ENCODE results near the gene SLC39A3.

The SLC39A3 gene

GRCh38 chr19:2768365-2769132 is 28.7 kb upstream of the SLC39A3 start:
- DNase-seq (ENCODE audit: low read depth) = no peak

GRCh38 chr19:2767688-2768087 is 27.9 kb upstream of the SLC39A3 start:
- no peak for DNase-seq (ENCODE audit: low read depth)

GRCh38 chr19:2766594-2767372 is 27.0 kb upstream of the SLC39A3 start:
- no peak for DNase-seq (ENCODE audit: low read depth)

DNA sequence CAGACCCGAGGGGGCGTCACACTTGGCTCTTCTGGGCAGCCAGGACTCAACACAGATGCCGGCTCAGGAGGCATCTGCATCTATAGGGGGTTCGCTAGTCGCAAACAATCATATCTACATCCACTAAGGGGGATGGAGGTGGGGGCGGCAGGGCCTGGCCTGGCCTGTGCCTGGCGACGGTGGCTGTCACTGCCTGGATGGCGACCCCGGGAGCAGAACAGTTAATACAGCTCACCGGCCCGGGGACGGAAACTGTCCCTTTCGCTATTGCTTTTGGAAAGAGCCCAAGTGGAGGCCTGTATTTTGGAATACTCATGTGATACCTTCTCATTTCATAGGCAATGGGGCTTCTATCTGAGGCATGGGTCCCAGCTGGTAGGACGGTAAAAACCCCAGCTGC is 25.6 kb upstream of the SLC39A3 start:
- no peak for DNase-seq (ENCODE audit: low read depth)

DNA sequence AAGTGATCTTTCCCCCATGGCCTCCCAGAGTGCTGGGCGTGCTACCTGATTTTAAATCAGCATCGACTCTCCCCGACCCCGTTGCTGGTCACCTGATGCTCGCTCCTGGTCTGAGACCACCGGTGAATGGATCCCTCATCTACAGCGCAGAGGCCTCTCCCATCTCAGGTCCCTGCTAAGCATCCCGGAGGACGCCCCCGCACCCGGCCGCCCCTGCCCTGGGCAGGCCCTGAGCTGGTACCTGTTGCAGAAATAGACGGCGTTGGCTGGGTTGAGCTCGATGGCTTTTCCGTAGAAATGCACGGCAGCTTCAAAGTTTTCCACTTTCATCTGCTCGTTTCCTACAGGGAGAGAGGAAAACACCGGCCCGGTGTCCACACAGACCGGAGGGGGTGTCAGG is 25.1 kb upstream of the SLC39A3 start:
- no peak for DNase-seq (ENCODE audit: low read depth)

GRCh38 chr19:2763687-2764086 is 23.9 kb upstream of the SLC39A3 start:
- no peak for DNase-seq (ENCODE audit: low read depth)

DNA sequence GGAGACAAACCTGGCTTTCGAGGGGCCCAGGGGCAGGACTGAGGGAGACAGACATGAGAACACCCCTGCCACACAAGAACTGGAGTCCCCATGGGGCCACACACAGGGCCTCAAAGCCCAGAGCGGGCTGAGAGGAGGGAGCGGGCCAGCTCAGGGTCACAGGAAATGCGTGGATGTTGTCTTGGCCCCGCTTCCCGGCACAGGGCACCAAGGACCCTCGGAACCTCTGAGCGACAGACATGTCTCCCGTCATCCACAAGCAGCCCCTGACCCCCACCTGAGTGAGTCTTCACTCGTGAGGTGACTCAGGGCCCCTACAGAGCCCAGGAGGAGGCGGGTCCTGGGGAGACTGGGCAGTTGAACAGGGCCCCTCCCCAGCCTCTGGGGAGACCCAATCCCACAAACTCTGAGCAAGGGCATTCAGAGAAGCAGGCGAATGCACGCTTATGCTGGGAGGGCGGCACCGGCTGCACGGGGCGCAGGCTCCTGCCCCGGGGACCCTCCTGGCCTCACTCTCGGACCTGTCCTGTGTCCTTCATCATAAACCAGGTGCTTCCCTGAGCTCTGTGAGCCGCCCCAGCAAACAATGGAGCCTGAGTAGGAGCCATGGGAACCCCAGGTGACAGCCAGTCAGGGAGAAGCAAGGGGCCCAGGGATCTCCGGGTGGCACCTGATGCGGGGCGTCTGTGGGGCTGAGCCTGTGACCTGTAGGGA is 23.1 kb upstream of the SLC39A3 start:
- no peak for DNase-seq (ENCODE audit: low read depth)

DNA sequence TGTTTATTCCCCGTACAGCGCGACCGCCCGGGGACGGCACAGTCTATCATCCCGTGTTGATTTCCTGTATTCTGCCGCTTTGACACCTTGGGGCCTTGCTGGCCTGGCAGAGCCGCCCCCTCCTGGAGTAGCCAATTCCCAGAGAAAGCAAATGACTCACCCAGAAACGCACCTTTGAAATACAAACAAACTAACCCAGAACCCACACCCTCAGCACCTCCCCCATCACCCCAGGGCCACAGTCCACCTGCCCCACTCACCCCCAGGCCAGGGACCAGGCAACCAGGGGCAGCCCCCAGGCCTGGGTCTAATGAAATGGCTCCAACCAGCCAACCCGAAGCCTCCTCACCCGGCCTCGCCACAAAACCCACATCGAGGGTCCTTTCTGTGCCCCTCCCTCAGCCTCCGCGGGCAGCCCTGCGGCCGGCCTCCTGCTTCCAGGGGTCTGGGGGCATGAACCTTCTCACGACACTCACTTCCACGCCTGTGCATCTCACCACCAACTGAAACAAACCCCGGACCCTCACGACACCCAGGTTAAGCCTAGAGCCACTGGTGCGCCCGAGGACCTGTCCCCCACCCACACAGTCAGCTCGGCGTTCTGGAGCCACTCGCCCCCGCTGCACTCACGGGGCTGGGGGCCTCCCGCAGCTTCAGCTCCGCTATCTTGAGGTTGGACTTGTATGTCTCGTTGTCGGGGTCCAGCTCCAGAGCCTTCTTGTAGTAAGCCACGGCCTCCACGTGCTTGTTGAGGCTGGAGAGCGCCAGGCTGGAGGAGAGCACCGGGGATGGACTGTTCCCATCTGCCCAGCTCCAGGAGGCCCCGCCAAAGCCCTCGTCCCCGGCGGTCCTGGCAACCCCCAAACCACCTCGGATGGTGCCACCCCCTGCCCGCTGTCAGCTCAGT is 22.3 kb upstream of the SLC39A3 start:
- DNase-seq (ENCODE audit: low read depth) = no peak

- DNase-seq (ENCODE audit: low read depth) = no peak
Measured at GRCh38 chr19:2761309-2761677, 21.5 kb upstream of the SLC39A3 start.

- DNase-seq (ENCODE audit: low read depth) = no peak
Measured at GRCh38 chr19:2759965-2760364, 20.1 kb upstream of the SLC39A3 start.

DNA sequence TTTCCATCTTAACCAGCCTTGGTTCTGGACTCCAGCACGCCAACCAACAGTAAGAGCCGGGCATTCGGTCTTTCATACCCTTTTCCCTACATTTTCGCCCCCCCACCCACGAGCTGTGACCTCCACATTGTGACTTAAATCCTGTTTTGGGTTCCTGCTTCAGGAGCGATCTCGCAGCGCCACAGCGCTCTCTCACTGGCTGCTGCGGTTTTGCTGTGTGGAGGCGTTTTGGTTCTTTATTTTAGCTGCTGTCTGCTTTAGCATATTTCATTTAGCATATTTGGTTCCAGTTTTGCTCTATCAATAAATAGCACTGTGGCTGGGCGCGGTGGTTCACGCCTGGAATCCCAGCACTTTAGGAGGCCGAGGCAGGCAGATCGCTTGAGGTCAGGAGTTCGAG is 19.5 kb upstream of the SLC39A3 start:
- no peak for DNase-seq (ENCODE audit: low read depth)

DNA sequence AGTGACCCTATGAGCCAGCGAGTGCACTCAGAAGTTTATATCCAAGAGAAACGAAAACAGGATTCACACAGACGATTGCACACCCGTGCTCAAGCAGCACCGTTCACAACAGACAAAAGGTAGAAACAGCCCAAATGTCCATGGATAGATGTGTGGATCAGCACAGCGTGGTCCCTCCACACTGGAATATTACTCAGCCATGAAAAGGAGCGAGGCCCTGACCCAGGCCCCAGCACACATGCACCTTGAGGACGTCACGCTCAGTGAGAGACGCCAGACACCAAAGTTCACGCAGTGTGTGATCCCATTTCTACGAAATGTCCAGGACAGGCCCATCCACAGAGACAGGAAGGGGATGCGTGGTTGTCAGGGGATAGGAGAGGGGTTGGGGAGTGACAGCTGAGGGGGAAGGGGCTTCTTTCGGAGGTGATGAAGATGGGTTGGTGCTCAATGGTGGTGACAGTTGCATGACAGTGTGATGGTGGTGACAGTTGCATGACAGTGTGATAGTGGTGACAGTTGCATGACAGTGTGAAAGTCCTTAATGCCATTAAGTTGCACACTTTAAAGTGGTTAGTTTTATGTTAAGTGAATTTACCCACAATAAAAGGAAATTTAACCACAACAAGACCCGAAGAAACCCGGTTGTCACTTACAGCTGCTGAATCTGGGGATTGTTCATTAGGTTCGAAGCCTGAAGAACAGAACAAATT is 18.9 kb upstream of the SLC39A3 start:
- DNase-seq (ENCODE audit: low read depth) = no peak

DNA sequence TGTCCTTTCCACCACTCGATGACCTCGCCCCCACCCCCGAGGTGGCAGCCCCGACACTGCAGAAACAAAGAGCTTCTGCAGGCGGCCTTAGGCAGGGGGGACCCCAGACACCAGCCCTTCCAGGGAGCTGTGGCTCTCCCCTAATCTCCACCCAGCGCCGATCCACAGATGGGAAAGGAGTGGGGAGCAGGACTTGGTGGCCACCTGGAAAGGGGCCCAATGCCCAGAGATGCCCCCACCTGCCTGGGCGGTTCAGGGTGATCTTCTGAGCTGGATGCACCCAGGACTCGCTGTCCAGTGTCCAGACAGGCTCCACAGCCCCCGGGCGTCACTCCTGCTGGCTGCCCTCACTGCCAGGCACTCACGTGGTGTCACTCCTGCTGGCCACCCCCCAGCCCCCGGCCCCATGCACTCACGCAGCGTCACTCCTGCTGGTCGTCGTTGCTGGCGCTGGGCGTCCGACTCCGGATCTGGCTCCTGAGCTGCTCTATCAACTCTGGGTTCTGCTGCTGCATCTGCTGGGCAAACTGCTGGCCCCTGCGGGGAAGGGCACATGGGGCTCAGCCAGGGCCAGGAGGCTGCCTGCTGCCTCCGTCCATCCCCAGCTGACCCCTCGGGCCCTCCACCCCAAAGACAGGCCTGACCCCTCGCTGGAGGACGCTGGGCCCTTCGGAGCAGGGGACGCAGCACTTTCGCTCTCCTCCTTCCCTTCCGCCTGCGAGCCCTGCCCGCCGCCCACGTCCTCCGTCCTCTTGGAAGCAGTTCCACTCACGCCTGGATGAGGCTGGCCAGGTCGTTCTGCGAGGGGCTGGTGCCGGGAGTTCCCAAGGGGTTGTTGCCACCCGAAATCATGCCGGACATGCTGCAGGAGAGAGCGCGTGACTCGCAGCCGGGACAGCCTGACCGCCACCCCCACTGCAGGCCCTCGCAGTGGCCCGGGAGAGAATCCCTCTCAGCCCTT is 17.4 kb upstream of the SLC39A3 start:
- no peak for DNase-seq (ENCODE audit: low read depth)

GRCh38 chr19:2756477-2756876 is 16.7 kb upstream of the SLC39A3 start:
- DNase-seq (ENCODE audit: low read depth) = no peak

DNA sequence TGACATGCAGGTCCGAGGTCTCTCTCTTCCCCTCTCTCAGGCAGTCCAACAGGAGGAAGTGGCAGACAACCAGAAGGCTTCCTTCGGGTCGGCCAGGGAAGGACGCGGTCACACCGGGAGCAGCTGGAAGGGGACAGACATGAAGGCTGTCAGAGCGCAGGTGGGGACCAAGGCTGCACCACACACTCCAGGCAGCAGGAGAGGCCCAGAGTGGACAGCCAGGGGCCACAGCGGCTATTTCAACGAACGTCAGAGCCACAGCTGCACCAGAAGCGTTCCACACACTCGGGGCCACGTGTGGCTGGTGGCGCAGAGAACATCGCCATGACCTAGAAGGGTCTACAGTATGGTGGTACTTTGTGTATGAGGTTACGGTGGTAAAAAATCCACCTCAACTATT is 16.0 kb upstream of the SLC39A3 start:
- no peak for DNase-seq (ENCODE audit: low read depth)

DNA sequence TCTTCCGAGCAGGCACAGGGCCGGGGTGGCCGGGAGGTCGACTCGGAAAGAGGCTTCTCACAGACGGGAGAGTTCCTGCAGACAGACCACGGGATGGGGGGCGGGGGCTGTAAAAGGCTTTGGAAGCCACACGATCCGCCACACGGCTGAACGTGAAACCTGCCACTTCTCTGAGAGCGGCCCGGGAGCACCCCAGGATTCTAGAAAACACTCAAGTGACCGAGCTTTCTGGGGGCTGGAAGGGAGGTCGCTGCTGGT is 15.6 kb upstream of the SLC39A3 start:
- no peak for DNase-seq (ENCODE audit: low read depth)

- DNase-seq (ENCODE audit: low read depth) = no peak
Measured at GRCh38 chr19:2754659-2755447, 15.0 kb upstream of the SLC39A3 start.

DNA sequence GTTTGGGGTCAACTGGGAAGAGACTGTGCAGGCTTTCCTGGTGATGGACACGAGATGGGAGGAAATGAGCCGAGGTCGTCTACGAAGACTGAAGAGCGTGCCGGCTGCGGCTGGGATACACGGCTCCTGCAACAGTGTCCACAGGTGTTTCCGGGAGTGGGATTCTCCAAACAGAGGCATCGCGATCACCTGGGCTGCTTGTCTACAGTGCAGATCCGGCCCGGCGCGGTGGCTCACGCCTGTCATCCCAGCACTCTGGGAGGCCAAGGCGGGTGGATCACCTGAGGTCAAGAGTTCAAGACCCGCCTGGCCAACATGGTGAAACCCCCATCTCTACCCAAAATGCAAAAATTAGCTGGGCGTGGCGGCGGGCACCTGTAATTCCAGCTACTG is 11.6 kb upstream of the SLC39A3 start:
- no peak for DNase-seq (ENCODE audit: low read depth)

DNA sequence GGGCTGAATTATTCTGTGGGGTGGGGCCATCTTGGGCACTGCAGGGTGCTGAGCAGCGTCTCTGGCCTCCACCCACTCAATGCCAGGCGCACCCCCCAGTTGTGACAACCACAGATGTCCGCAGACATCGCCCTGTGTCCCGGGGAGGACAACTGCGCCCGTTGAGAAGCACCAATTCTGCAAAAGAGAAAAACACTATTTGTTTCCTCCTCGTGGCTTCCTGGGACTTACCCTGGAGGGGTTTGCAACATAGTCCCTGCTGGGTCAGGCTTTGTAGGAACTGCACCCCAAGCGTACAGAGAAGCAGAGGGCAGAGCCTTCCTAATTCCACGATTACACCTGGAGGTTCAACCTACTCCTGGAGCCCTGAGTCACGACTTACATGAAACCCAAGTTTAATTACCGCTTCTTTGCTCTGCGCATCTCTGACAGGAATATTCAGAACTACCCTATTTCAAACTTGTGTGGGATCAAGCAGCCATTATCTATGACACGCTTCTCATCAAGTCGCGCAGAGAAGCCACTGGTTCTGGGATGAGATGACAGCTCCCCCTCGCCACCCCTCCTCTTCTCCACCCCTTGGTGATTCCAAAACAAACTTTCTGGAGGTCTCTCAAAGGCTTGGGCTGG is 11.1 kb upstream of the SLC39A3 start:
- no peak for DNase-seq (ENCODE audit: low read depth)
